SU-DHL-6 (cell line): ENCODE measurements around the gene CRPPA.

Source experiments
- H2AFZ ChIP-seq: fragments of 200-600 bp; sonication (generic); 2 replicates; pipeline ENCODE4 v1.6.1; 2014; ENCODE audit warnings: low read depth, mild to moderate bottlenecking, moderate library complexity, mixed read lengths, antibody characterized with exemption, low read length; ENCODE audit not compliant: severe bottlenecking
- H3F3A ChIP-seq: fragments of 200-600 bp; shearing (Covaris generic); 2 replicates; pipeline ENCODE4 v1.6.0; 2016; ENCODE audit warnings: antibody characterized with exemption, mild to moderate bottlenecking; ENCODE audit not compliant: insufficient read depth
- H3K27ac ChIP-seq: fragments of 200-600 bp; sonication (generic); 2 replicates; pipeline ENCODE4 v1.5.1; 2016; ENCODE audit warnings: low read depth, mild to moderate bottlenecking, low read length, moderate library complexity, mixed read lengths
- H3K27me3 ChIP-seq: fragments of 200-600 bp; sonication (generic), shearing (Covaris generic); 2 replicates; pipeline ENCODE4 v1.6.0; 2014; ENCODE audit warnings: mild to moderate bottlenecking, low read length
- H3K36me3 ChIP-seq: fragments of 200-600 bp; sonication (generic); 2 replicates; pipeline ENCODE4 v1.6.1; 2014; ENCODE audit warnings: mild to moderate bottlenecking, low read length, mixed read lengths
- H3K4me2 ChIP-seq: fragments of 300-600, 200-600 bp; shearing (Covaris generic), sonication (generic); 2 replicates; pipeline ENCODE4 v1.6.0; 2014; ENCODE audit warnings: low read length, low read depth, mild to moderate bottlenecking; ENCODE audit not compliant: poor library complexity, severe bottlenecking
- H3K4me3 ChIP-seq: fragments of 200-600 bp; sonication (generic); 2 replicates; pipeline ENCODE4 v1.5.1; 2014; ENCODE audit warnings: antibody characterized with exemption, low read length, mild to moderate bottlenecking, mixed read lengths; ENCODE audit not compliant: insufficient read depth, poor library complexity, severe bottlenecking
- H3K79me2 ChIP-seq: fragments of 200-600 bp; sonication (generic); 2 replicates; pipeline ENCODE4 v1.6.1; 2014; ENCODE audit warnings: mild to moderate bottlenecking, low read length, moderate library complexity; ENCODE audit not compliant: insufficient read depth
- H3K9ac ChIP-seq: fragments of 200-600 bp; sonication (generic); 2 replicates; pipeline ENCODE4 v1.7.0; 2014; ENCODE audit warnings: mild to moderate bottlenecking, low read length
- H3K9me2 ChIP-seq: fragments of 200-600 bp; sonication (generic); replicated peaks from 2 replicates; pipeline ENCODE4 v1.6.1; 2014; ENCODE audit warnings: low read length; ENCODE audit not compliant: insufficient read depth
- H3K9me3 ChIP-seq: fragments of 200-600 bp; sonication (generic); 2 replicates; pipeline ENCODE4 v1.6.1; 2014; ENCODE audit warnings: low read length, mixed read lengths; ENCODE audit not compliant: insufficient read depth
- H4K20me1 ChIP-seq: fragments of 200-600 bp; sonication (generic); 2 replicates; pipeline ENCODE4 v1.6.1; 2014; ENCODE audit warnings: low read depth, mild to moderate bottlenecking, antibody characterized with exemption, low read length, moderate library complexity, mixed read lengths
- EZH2phosphoT487 ChIP-seq: fragments of 200-600 bp; sonication (generic), shearing (Covaris generic); conservative IDR thresholded peaks from 2 replicates; pipeline ENCODE4 v1.6.1; 2018; ENCODE audit warnings: mild to moderate bottlenecking, antibody characterized with exemption, low read length, moderate library complexity, mixed read lengths
- TF ChIP-seq, protein P1 (sequence below): fragments of 200-600 bp; sonication (generic); IDR thresholded peaks from one replicate; pipeline ENCODE4 v1.5.1; 2017; ENCODE audit warnings: antibody characterized with exemption, mild to moderate bottlenecking, low read length, moderate library complexity; ENCODE audit not compliant: insufficient read depth, poor library complexity, severe bottlenecking

Gene CRPPA

DNA sequence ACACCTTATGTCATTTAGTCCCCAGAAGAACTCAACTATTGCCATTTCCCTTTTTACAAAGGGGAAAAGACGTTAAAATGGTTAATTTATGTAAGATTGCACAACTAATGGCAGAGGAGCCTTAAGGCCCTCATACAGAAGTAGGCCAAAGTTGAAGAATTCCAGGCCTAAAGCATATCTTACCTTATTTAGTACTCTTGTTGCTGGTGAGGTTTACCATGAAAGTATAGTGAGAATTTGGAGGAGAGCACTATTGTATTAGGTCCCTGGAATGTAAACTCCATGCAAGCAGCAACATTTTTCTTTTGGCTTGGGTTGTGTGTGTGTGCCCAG lies 731 bp upstream of the CRPPA start:
- no peaks in the 10 kb centered on the region for H3K36me3 ChIP-seq
- H2AFZ ChIP-seq: no peak overlapping the region
- H3K4me2 ChIP-seq: no peak overlapping the region
- no peaks in the 10 kb centered on the region for H3K9me2 ChIP-seq
- no peaks in the 10 kb centered on the region for H3K27me3 ChIP-seq
- no peak overlapping the region for H3K4me3 ChIP-seq
- no peak overlapping the region for H3K9ac ChIP-seq
- no peak overlapping the region for H3K27ac ChIP-seq
- H4K20me1 ChIP-seq: no peaks in the 10 kb centered on the region
- no peaks in the 10 kb centered on the region for H3K79me2 ChIP-seq
- no peak for TF ChIP-seq EZH2phosphoT487
- TF ChIP-seq, protein P1, sequence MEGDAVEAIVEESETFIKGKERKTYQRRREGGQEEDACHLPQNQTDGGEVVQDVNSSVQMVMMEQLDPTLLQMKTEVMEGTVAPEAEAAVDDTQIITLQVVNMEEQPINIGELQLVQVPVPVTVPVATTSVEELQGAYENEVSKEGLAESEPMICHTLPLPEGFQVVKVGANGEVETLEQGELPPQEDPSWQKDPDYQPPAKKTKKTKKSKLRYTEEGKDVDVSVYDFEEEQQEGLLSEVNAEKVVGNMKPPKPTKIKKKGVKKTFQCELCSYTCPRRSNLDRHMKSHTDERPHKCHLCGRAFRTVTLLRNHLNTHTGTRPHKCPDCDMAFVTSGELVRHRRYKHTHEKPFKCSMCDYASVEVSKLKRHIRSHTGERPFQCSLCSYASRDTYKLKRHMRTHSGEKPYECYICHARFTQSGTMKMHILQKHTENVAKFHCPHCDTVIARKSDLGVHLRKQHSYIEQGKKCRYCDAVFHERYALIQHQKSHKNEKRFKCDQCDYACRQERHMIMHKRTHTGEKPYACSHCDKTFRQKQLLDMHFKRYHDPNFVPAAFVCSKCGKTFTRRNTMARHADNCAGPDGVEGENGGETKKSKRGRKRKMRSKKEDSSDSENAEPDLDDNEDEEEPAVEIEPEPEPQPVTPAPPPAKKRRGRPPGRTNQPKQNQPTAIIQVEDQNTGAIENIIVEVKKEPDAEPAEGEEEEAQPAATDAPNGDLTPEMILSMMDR: no peak
- no peaks in the 10 kb centered on the region for H3K9me3 ChIP-seq
- H3F3A ChIP-seq: no peaks in the 10 kb centered on the region

DNA sequence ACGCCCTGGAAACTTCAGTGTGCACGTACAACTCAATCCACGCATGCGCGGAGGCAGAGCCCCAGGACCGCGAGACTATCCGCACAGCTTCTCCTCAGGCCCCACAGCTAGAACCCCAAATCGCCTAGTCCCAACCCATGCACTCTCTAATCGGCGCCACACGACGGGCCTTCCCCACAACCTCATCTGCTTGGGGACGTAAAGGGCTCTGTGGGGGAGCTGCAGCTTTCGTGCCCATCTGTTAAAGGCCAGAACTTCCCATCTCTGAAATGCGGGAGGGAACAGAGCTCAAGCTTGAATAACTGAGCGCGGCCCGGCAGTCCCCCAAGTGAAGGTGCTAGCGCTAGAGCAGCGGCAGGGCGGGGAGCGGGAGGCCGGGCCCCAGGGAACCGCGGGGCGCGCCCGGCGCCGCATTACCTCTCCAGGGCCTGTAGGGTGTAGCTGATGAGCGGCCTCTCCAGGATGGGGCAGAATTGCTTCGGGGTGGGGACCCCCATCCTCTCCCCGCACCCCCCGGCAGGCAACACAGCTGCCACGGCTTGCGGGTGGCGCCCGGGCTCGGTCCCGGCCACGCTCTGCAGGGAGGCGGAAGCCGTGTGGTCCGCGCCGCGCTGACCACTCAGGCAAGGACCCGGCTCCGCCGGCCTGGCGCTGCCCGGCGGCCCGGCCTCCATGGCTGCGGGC lies 547 bp downstream of the CRPPA start:
- H3K27ac ChIP-seq: no peak overlapping the region
- no peak overlapping the region for H3K9ac ChIP-seq
- peak overlapping the region; percentile 29 for H2AFZ ChIP-seq
- no peaks in the 10 kb centered on the region for H3K36me3 ChIP-seq
- H3K9me3 ChIP-seq: no peaks in the 10 kb centered on the region
- H3K79me2 ChIP-seq: no peaks in the 10 kb centered on the region
- no peaks in the 10 kb centered on the region for H3K9me2 ChIP-seq
- H3K4me2 ChIP-seq: peak overlapping the region; percentile 3
- no peak overlapping the region for H3K4me3 ChIP-seq
- H3F3A ChIP-seq: no peaks in the 10 kb centered on the region
- H3K27me3 ChIP-seq: no peaks in the 10 kb centered on the region
- TF ChIP-seq, protein P1: no peak
- no peak for TF ChIP-seq EZH2phosphoT487
- H4K20me1 ChIP-seq: no peaks in the 10 kb centered on the region

GRCh38 chr7:16420329-16420648 lies 1.0 kb downstream of the CRPPA start:
- H3K9ac ChIP-seq: no peak overlapping the region
- H3K27ac ChIP-seq: no peak overlapping the region
- no peaks in the 10 kb centered on the region for H3K79me2 ChIP-seq
- H3K9me3 ChIP-seq: no peaks in the 10 kb centered on the region
- TF ChIP-seq EZH2phosphoT487: no peak
- TF ChIP-seq, protein P1: no peak
- H3K9me2 ChIP-seq: no peaks in the 10 kb centered on the region
- H3K4me3 ChIP-seq: no peak overlapping the region
- no peaks in the 10 kb centered on the region for H3K27me3 ChIP-seq
- no peaks in the 10 kb centered on the region for H4K20me1 ChIP-seq
- H3F3A ChIP-seq: no peaks in the 10 kb centered on the region
- peak overlapping the region; percentile 3 for H3K4me2 ChIP-seq
- peak overlapping the region; percentile 29 for H2AFZ ChIP-seq
- H3K36me3 ChIP-seq: no peaks in the 10 kb centered on the region
